GM12873 (cell line): Measurements from ENCODE around the gene CHST3.
A peak's percentile ranks its signal among the peaks of the same experiment; 100 is the strongest.

Source experiments
- TF ChIP-seq, protein P1 (sequence below): IDR thresholded peaks from 2 replicates; pipeline ENCODE4 v1.5.1; 2012; ENCODE audit warnings: low read depth, mild to moderate bottlenecking, moderate library complexity, low read length, control low read depth; ENCODE audit not compliant: insufficient read depth; ENCODE audit errors: missing control alignments

Gene CHST3

DNA sequence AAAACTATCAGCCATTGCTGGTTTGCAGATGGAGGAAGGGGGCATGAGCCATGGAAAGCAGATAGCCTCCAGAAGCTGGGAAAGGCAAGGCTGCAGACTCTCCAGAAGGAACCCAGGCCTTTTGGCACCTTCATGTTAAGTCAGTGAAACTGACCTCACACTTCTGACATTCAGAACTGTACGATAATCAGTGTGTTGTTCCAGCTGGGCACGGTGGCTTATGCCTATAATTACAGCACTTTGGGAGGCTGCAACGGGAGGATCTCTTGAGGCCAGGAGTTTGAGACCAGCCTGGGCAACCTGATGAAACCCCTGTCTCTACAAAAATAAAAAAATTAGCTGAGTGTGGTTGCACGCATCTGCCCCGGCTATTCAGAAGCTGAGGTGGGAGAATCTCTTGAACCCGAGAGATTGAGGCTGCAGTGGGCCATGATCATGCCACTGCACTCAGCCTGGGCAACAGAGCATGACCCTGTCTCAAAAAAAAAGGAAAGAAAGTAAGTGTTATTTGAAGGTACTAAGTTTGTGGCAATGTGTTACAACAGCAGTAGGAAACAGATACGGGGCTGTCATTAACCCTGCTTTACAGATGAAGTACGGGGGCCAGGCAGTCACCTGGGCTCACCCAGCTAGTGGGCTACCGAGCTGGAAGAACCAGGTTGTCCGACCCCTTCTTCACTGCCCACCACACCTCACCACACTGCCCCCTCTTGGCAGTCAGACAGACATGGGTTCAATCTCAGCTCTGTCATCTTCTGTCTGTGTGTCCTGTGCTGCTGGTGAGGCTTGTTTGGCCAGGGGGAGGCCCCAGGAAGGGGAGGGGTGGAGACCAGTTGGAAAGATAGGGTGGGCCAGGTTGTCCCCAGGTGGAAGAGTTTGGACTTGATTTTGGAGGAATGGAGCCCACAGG lies 18.3 kb downstream of the CHST3 start:
- TF ChIP-seq, protein P1, sequence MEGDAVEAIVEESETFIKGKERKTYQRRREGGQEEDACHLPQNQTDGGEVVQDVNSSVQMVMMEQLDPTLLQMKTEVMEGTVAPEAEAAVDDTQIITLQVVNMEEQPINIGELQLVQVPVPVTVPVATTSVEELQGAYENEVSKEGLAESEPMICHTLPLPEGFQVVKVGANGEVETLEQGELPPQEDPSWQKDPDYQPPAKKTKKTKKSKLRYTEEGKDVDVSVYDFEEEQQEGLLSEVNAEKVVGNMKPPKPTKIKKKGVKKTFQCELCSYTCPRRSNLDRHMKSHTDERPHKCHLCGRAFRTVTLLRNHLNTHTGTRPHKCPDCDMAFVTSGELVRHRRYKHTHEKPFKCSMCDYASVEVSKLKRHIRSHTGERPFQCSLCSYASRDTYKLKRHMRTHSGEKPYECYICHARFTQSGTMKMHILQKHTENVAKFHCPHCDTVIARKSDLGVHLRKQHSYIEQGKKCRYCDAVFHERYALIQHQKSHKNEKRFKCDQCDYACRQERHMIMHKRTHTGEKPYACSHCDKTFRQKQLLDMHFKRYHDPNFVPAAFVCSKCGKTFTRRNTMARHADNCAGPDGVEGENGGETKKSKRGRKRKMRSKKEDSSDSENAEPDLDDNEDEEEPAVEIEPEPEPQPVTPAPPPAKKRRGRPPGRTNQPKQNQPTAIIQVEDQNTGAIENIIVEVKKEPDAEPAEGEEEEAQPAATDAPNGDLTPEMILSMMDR: peak; percentile 44

DNA sequence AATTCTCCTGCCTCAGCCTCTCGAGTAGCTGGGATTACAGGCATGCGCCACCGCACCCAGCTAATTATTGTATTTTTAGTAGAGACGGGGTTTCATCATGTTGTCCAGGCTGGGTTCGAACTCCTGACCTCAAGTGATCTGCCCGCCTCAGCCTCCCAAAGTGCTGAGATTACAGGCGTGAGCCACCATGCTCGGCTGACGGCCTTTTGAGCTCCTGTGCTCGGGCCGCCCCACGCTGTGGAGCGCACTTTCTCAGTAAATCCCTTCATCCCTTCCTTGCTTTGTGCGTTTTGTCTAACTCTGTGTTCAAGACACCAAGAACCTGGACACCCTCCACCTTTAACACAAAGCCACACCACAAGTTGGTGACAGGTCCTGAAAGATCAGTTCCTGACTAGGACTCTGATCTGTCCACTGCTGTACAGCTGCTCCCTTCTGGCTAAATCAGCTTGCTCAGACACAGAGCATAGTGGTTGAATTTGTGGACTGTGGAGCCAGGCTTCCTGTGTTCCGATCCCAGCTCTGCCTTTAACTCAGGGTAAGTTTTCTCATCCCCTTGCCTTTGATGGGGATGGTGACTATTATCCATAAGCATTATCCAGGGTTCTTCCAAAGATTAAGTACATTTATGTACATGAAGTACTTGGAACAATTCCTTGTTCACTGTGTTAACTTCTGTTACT lies 20.1 kb downstream of the CHST3 start:
- TF ChIP-seq, protein P1: no peak

DNA sequence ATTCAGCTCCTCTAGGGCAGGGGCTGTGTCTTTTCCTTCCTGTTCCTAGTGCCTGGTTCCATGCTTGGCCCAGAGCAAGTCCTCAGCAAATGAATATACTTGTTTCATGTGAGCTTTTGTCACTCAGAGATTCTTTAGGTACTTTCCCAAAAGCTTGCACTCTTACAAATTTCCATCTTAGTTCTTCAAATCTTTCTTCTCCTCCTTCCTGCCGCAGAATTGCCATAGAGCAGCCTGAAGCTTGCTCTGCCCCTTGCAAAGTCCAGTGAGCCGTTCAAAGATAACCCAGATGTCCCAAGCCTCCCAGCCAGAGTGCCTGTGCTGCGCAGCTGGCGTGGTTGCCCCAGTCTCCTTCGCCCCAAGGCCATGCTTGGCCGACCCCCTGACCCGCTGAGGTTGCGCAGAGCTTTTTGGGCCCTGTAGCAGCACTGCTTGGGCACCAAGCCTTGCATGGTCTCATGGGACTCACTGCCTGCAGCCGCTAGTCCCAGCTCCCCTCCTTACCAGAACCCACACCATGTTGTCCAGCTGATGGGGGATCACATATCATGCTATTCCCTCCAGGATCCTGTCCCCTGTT lies 20.7 kb downstream of the CHST3 start:
- TF ChIP-seq, protein P1: no peak

DNA sequence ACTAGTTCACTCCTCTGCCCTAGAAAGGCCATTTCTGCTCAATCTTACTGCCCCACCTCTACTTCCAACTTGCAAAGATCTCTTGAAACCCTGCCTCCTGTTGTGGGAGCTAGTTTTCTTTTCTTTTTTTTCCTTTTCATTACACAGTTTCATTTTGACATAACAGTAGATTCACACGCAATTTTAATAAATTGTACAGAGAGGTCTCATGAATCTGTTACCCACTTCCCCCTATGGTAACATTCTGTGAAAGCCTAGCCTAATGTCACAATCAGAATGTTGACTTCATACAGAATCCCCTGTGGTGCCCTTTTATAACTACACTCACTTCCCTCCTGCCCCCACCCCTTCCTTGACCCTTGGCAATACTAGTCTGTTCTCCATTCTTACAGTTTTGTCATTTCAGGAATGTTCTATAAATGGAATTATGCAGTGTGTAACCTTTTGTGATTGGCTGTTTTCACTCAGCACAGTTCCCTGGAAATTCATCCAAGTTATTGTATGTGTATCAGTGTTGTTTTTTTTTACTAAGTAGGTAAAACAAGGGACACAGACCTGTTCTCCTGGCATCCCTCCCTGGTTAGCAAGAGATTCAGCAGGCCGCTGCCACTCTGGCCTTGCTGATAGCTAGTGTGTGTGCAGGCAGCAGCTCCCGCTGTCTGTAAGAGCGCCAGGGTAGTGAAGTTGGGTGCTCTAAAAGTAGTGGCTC lies 21.5 kb downstream of the CHST3 start:
- TF ChIP-seq, protein P1: no peak

DNA sequence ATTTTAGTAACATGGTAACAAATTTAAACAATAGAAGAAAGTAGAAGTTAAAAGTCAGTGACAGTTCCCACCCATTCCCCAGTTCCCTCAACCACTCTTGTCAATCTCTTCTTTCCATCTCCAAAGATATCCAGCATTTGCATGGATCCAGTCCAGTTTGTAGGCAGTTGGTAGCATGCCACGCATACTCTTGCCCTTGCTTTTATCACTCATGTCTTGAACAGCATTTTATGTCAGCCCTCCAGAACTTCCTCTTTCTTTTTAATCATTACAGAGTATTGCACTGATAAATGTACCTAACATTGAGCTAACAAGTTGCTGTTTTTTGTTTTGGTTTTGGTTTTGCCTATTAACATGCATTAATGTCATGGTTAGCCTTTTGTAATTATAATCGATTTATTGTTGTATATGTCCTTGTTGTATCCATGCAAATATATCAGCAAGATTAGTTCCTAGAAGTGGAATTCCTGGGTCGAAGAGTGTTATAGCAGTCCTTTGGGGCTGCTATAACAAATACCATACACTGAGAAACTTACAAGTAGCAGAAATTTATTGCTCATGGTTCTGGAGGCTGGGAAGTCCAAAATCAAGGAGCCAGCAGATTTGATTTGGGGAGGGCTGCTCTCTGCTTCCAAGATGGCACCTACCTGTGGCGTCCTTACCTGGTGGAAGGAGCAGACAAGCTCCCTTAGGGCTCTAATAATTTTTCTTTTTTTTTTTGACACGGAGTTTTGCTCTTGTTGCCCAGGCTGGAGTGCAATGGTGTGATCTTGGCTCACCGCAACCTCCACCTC lies 25.7 kb downstream of the CHST3 start:
- TF ChIP-seq, protein P1: no peak

DNA sequence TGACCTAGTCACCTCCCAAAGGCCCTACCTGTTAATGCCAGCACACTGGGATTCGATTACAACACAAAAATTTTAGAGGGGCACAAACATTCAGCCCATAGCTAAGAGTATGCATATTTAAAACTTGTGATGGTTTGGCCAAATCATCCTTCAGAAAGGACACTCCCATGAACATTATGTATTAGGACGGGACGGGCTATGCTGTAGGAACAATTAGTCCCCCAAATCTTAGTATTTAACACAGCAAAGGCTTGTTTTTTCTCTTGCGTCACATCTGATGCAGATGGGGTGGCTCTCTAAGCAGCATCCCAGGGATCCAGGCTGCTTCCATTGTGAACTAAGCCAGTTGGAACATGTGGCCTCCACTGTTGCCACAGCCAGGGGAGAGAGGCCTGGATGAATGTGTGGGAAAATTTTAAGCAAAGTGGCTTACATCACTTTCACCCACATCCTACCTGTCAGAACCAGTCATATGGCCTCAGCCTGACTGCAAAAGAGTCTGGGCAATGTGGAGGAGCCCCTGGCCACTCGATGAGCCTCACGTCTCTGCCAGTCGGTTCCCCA lies 26.6 kb downstream of the CHST3 start:
- TF ChIP-seq, protein P1: no peak
